SHP77 treated with DMSO at 0.1 percent for 48 hours (cell line): Measurements from ENCODE around the gene ATP11A.

Source experiments
- DNase-seq: peaks from one replicate; lab custom pipeline; 2025; lab: John Stamatoyannopoulos, UW

ATP11A gene

GRCh38 chr13:112689303-112690245 lies at the start of gene ATP11A:
ATP11A (plus strand) TSS chr13:112690038; CDS start chr13:112690417, 379 bp downstream.
- peak; percentile 72 for DNase-seq

- no peak for DNase-seq
These were observed 48.3 kb upstream of the ATP11A start for GRCh38 chr13:112641456-112642089.

- no peak for DNase-seq
These were observed 47.8 kb upstream of the ATP11A start for GRCh38 chr13:112642090-112642460.

- DNase-seq = peak; percentile 77
These were observed 45.9 kb upstream of the ATP11A start for GRCh38 chr13:112643759-112644459.

GRCh38 chr13:112645327-112645914 lies 44.4 kb upstream of the ATP11A start:
- no peak for DNase-seq

GRCh38 chr13:112647256-112647655 lies 42.6 kb upstream of the ATP11A start:
- no peak for DNase-seq

- DNase-seq = no peak
These were observed 41.7 kb upstream of the ATP11A start for GRCh38 chr13:112648101-112648500.

- DNase-seq = no peak
These were observed 40.7 kb upstream of the ATP11A start for GRCh38 chr13:112648966-112649690.

GRCh38 chr13:112651311-112651710 lies 38.5 kb upstream of the ATP11A start:
- no peak for DNase-seq

- no peak for DNase-seq
These were observed 37.9 kb upstream of the ATP11A start for GRCh38 chr13:112651750-112652511.

- DNase-seq = no peak
These were observed 37.2 kb upstream of the ATP11A start for GRCh38 chr13:112652512-112653070.

GRCh38 chr13:112653071-112653470 lies 36.8 kb upstream of the ATP11A start:
- DNase-seq = no peak

GRCh38 chr13:112655913-112656312 lies 33.9 kb upstream of the ATP11A start:
- DNase-seq = no peak

GRCh38 chr13:112657850-112658445 lies 31.9 kb upstream of the ATP11A start:
- peak; percentile 66 for DNase-seq

- no peak for DNase-seq
These were observed 31.0 kb upstream of the ATP11A start for GRCh38 chr13:112658808-112659207.

GRCh38 chr13:112661291-112661690 lies 28.5 kb upstream of the ATP11A start:
- DNase-seq = no peak

GRCh38 chr13:112664501-112665203 lies 25.2 kb upstream of the ATP11A start:
- DNase-seq = no peak

GRCh38 chr13:112668924-112669323 lies 20.9 kb upstream of the ATP11A start:
- no peak for DNase-seq

- no peak for DNase-seq
These were observed 19.8 kb upstream of the ATP11A start for GRCh38 chr13:112669881-112670499.
